Hepatic stellate cell (primary cell): Measurements from ENCODE around the gene PNPLA6.

ENCODE experiments used
- DNase-seq: peaks from one replicate; pipeline ENCODE4 v3.0.0; 2011; ENCODE audit warnings: low spot score

The PNPLA6 gene

GRCh38 chr19:7602935-7603497 is 67.5 kb downstream of the PNPLA6 start:
- DNase-seq: no peak

DNA sequence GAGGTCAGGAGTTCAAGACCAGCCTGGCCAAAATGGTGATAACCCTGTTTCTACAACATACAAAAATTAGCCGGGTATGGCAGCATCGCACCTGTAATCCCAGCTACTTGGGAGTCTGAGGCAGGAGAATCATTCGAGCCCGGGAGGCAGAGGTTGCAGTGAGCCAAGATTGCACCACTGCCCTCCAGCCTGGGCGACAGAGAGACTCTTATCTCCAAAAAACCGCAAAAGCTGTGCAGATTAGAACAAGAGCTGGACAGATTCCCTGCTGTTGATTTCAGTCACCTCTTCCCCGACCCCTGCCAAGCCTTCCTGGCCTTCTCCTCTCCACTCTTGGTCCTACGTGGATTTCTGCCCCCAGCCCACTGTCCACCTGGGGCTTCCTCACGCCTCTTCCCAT is 68.4 kb downstream of the PNPLA6 start:
- no peak for DNase-seq

DNA sequence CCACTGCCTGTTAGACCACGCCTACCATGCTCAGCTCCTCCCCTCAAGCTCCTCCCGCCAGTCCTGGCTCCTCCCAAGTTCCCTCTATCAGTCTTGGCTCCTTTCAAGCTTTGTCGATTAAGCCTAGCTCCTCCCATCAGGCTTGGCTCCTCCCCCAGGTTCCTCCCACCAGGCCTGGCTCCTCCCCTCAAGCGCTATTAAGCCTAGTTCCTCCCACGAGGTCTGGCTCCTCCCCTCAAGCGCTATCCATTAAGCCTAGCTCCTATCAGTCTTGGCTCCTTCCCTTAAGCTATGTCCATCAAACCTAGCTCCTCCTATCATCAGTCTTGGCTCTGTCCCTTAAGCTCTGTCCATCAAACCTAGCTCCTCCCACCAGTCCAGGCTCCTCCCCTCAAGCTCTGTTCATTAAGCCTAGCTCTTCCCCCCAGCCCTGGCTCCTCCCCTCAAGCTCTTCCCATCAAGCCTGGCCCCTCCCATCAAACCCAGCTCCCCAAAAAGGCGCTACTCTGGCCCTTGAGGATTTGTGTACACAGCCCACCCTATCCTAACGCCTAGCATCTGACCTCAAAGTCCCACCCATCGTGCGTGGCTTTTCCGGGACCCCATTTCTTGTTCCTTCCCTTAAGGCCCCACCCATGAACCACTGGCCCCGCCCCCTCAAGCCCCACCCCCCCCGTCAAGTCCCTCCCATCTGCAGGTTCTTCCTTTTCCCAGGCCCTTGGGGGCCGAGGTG is 70.1 kb downstream of the PNPLA6 start:
- no peak for DNase-seq

DNA sequence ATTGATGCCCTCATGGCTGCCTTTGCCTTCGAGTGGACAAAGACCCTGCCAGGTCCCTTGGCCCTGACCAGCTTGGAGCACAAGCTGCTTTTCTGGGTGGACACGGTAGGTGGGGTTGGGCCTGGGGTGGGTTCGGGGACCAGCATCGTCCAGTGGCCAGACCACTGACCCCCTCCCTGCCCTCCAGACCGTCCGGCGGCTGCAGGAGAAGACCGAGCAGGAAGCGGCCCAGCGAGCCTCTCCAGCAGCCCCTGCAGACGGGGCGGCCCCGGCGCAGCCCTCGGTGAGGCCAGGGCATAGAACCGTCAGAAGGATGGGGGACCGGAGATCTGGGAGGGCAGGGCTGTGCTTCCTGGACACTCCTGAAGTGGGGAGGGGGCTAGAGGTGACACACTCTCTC is 70.8 kb downstream of the PNPLA6 start:
- DNase-seq: no peak

GRCh38 chr19:7607212-7607873 is 71.8 kb downstream of the PNPLA6 start:
- DNase-seq: no peak

GRCh38 chr19:7607874-7608560 is 72.5 kb downstream of the PNPLA6 start:
- no peak for DNase-seq

DNA sequence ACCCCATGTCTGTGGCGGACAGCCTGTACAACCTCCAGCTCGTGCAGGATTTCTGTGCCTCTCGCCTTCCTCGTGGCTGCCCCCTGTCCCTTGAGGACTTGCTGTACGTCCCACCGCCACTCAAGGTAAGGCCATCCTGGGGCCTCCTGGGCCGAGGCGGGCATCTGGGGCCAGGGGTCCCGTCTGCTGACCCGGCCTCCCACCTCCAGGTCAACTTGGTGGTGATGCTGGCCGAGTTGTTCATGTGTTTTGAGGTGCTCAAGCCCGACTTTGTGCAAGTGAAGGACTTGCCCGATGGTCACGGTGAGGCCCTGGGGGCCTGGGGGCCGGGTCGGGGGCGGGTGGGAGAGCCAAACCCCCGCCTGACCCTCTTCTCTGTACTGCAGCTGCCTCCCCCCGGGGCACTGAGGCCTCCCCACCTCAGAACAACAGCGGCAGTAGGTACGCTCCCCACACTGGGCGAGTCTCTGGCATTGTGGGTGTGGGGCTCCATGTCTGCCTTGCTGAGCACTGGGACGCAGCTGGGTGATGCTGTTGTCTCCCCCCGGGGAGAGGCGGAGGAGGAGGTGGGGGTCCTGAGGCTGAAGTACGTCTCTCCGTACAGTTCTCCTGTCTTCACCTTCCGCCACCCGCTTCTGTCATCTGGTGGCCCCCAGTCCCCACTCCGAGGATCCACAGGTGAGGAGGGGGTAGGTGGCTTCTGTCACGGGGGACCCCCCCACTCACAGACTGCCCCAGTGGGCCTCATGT is 75.1 kb downstream of the PNPLA6 start:
- no peak for DNase-seq
